HG03575 (cell line): Measurements from ENCODE around the gene CTNNBIP1.

ENCODE experiments used
- ATAC-seq: cut with Tn5 transposase; IDR thresholded peaks from one replicate; pipeline ENCODE4 v1.9.1; 2021; ENCODE audit not compliant: unreplicated experiment, insufficient number of reproducible peaks, low FRiP score; ENCODE audit errors: extremely low read depth

Gene CTNNBIP1

GRCh38 chr1:9882945-9883303, 27.1 kb downstream of the CTNNBIP1 start:
- ATAC-seq: no peak

GRCh38 chr1:9882296-9882944, 27.6 kb downstream of the CTNNBIP1 start:
- ATAC-seq: no peak

GRCh38 chr1:9881838-9882249, 28.2 kb downstream of the CTNNBIP1 start:
- ATAC-seq: no peak

- ATAC-seq: no peak
Measured at GRCh38 chr1:9878404-9878803, 31.7 kb downstream of the CTNNBIP1 start.

- ATAC-seq: no peak
Measured at GRCh38 chr1:9877962-9878361, 32.1 kb downstream of the CTNNBIP1 start.

- no peak for ATAC-seq
Measured at GRCh38 chr1:9875636-9876000, 34.5 kb downstream of the CTNNBIP1 start.

GRCh38 chr1:9874959-9875635, 35.0 kb downstream of the CTNNBIP1 start:
- ATAC-seq: no peak

GRCh38 chr1:9874412-9874811, 35.7 kb downstream of the CTNNBIP1 start:
- ATAC-seq: no peak

GRCh38 chr1:9873992-9874391, 36.1 kb downstream of the CTNNBIP1 start:
- ATAC-seq: no peak

- no peak for ATAC-seq
Measured at GRCh38 chr1:9873385-9873784, 36.7 kb downstream of the CTNNBIP1 start.

GRCh38 chr1:9872430-9873165, 37.5 kb downstream of the CTNNBIP1 start:
- no peak for ATAC-seq

- ATAC-seq: no peak
Measured at GRCh38 chr1:9871707-9872425, 38.2 kb downstream of the CTNNBIP1 start.

GRCh38 chr1:9871021-9871420, 39.0 kb downstream of the CTNNBIP1 start:
- no peak for ATAC-seq

GRCh38 chr1:9870572-9870971, 39.5 kb downstream of the CTNNBIP1 start:
- ATAC-seq: no peak

- no peak for ATAC-seq
Measured at GRCh38 chr1:9869831-9870251, 40.2 kb downstream of the CTNNBIP1 start.

- ATAC-seq: no peak
Measured at GRCh38 chr1:9868244-9868590, 41.9 kb downstream of the CTNNBIP1 start.

GRCh38 chr1:9867408-9868243, 42.4 kb downstream of the CTNNBIP1 start:
- ATAC-seq: no peak

GRCh38 chr1:9866836-9867235, 43.2 kb downstream of the CTNNBIP1 start:
- no peak for ATAC-seq

- no peak for ATAC-seq
Measured at GRCh38 chr1:9865724-9866123, 44.3 kb downstream of the CTNNBIP1 start.
